GM20000 (cell line): ENCODE measurements around the gene PLAGL2.

Experiments used
- DNase-seq: peaks from one replicate; pipeline ENCODE4 v3.0.0; 2012; ENCODE audit warnings: low spot score
- CTCF ChIP-seq: IDR thresholded peaks from 2 replicates; pipeline ENCODE4 v1.5.1; 2012; ENCODE audit warnings: mild to moderate bottlenecking, control low read depth; ENCODE audit errors: extremely low read depth, missing control alignments

The PLAGL2 gene

GRCh38 chr20:32158351-32158750, 49.2 kb downstream of the PLAGL2 start:
- no peak for DNase-seq
- TF ChIP-seq CTCF: no peak

GRCh38 chr20:32157611-32158010, 49.9 kb downstream of the PLAGL2 start:
- TF ChIP-seq CTCF: no peak
- DNase-seq: no peak

GRCh38 chr20:32155017-32155981, 52.2 kb downstream of the PLAGL2 start:
- DNase-seq: peak; percentile 49
- TF ChIP-seq CTCF: peak; percentile 7

GRCh38 chr20:32153771-32154170, 53.8 kb downstream of the PLAGL2 start:
- DNase-seq: no peak
- TF ChIP-seq CTCF: no peak

GRCh38 chr20:32153156-32153665, 54.3 kb downstream of the PLAGL2 start:
- no peak for TF ChIP-seq CTCF
- DNase-seq: no peak

- DNase-seq: no peak
- no peak for TF ChIP-seq CTCF
Observed at GRCh38 chr20:32152421-32153155, 55.0 kb downstream of the PLAGL2 start.
